Activated CD4-positive, alpha-beta T cell treated with anti-CD3 and anti-CD28 coated beads for 36 hours (primary cell): ENCODE results near the gene MDFIC. TPM values are rescaled to one million over a fixed set of nuclear protein-coding genes. Genes with fewer than 3 reads are reported as not detected.

Experiments used
- ATAC-seq: fragments of 200-7000 bp; cut with Tn5 transposase; one replicate; pipeline ENCODE4 v1.10.0; 2021; ENCODE audit warnings: mild to moderate bottlenecking, moderate library complexity
- CTCF ChIA-PET: fragments of 350-600 bp; sonication (Branson Sonifier 250); formaldehyde crosslinking; loops from one replicate; lab custom pipeline; 2021; ENCODE audit warnings: antibody characterized with exemption; lab: Charles Lee
- POLR2A ChIA-PET: fragments of 350-600 bp; sonication (Branson Sonifier 250); formaldehyde crosslinking; loops from one replicate; lab custom pipeline; 2021; ENCODE audit warnings: antibody characterized with exemption, inconsistent platforms; lab: Charles Lee
- DNase-seq: peaks from one replicate; pipeline ENCODE4 v3.0.0-alpha.2; 2020
- H3K27ac Mint-ChIP-seq: one replicate; pipeline ENCODE4 v1.8.0; 2021; ENCODE audit warnings: mixed read lengths
- H3K27me3 Mint-ChIP-seq: one replicate; pipeline ENCODE4 v1.8.0; 2021; ENCODE audit warnings: mixed read lengths
- H3K36me3 Mint-ChIP-seq: one replicate; pipeline ENCODE4 v1.8.0; 2021; ENCODE audit warnings: low read depth, mixed read lengths
- H3K4me1 Mint-ChIP-seq: one replicate; pipeline ENCODE4 v1.8.0; 2021; ENCODE audit warnings: mixed read lengths
- H3K4me3 Mint-ChIP-seq: one replicate; pipeline ENCODE4 v1.8.0; 2021; ENCODE audit warnings: mild to moderate bottlenecking, moderate library complexity, mixed read lengths
- H3K9me3 Mint-ChIP-seq: one replicate; pipeline ENCODE4 v1.8.0; 2021; ENCODE audit warnings: low read depth, mixed read lengths
- intact Hi-C, 2 experiments: fragments of 100-400 bp; cut with DNase I in 1 of 2; cut with micrococcal nuclease in 1 of 2; formaldehyde crosslinking; loops; one replicate each; pipeline versions ENCODE4 v1.14.2 to v1.15.1; 2022 to 2024; cut with DNase I, micrococcal nuclease
- total RNA-seq, 2 experiments: library from RNA; stranded (reverse); gene quantifications; one replicate each; pipeline ENCODE4 v1.2.3, GENCODE V29; 2021

Gene MDFIC
- total RNA-seq, 2 experiments from 2014 or later: 68.4 to 113 TPM

DNA sequence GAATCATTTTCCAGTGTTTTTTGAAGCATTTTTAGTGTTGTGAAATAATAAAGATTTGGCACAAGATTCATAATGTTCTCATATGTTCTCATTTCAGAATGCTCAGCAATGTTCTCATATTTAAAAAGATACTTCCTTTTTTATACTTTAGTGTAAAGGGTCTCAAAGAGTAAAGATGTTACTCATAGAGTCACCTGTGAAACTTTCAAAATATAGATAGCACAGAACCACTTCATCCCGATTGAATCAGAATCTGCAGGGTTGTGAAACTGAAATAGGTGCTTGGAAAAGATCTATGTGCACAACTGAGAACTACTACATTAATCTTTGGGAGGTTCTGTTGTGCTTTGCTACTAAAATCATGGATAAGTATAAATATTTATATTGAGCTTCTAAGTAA lies 144.7 kb downstream of the MDFIC start:
- Mint-ChIP-seq H3K4me1 (peaks cover 3% of the 10 kb centered on the region), H3K27ac (no peak overlapping the region), H3K36me3 (no peaks in the 10 kb centered on the region), H3K9me3 (no peaks in the 10 kb centered on the region), H3K27me3 (no peaks in the 10 kb centered on the region), H3K4me3 (no peak overlapping the region)
- ChIA-PET POLR2A (no interaction called here), CTCF (no interaction called here)
- DNase-seq: no peak
- no peak for ATAC-seq
- intact Hi-C loops: no loop called here

DNA sequence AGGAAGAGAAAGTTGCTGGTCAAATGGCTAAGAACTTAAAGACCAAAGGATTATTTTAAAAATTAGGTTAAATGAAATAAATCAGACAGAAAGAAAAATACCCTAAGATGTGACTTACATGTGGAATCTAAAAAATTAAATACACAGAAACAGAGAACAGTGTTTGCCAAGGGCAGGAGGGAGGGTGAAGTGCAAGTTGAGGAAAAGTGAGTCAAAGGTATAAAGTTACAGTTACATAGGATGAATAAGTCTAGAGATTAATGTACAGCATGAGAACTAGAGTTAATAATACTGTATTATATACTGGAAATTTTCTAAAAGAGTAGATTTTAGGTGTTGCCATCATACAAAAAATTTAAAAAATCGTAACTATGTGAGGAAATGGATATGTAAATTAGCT lies 146.3 kb downstream of the MDFIC start:
- H3K4me1 Mint-ChIP-seq: peaks cover 3% of the 10 kb centered on the region
- H3K36me3 Mint-ChIP-seq: no peaks in the 10 kb centered on the region
- no peaks in the 10 kb centered on the region for H3K27me3 Mint-ChIP-seq
- ATAC-seq (no peak), DNase-seq (no peak)
- no peak overlapping the region for H3K4me3 Mint-ChIP-seq
- POLR2A ChIA-PET: no interaction called here
- H3K9me3 Mint-ChIP-seq: no peaks in the 10 kb centered on the region
- no peak overlapping the region for H3K27ac Mint-ChIP-seq
- intact Hi-C loops: no loop called here
- CTCF ChIA-PET: interaction anchor here (1.4 kb wide), 1 partner anchor 9 kb away, joined by 3 read pairs; no protein-coding TSS in a partner anchor
